ENCODE results near the gene OR4K13.

OR4K13 gene

DNA sequence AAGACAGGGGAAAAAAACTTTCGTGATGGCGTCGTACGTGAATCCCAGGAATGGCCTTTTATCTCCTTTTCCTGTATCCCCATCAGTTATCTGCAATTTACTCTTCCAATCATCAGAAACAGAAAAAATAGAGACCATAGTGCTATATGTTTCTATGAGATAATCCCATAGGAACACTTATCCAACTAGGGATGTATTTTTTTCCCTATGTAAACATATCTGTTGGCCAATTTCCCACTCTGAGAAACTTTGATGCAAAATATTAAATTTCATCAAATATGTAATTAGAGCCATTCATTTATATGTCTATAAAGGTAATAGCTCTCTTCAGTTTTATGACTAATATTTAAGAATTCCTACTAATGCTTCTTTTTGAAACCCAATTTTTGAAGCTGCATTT is at the start of gene OR4K13:
TSS of gene OR4K13 (minus strand) at position 101 of the 400 bp plus-strand sequence. CDS start 1,280 bp downstream, outside the sequence.
- no peak for DNase-seq (ENCODE audit: low spot score)

GRCh38 chr14:20059745-20060144 is 23.9 kb upstream of the OR4K13 start, which contains the start of gene OR4L1:
OR4L1 (plus strand) TSS chr14:20060045; CDS start chr14:20060045, 0 bp downstream.
- DNase-seq (ENCODE audit: low spot score): no peak

DNA sequence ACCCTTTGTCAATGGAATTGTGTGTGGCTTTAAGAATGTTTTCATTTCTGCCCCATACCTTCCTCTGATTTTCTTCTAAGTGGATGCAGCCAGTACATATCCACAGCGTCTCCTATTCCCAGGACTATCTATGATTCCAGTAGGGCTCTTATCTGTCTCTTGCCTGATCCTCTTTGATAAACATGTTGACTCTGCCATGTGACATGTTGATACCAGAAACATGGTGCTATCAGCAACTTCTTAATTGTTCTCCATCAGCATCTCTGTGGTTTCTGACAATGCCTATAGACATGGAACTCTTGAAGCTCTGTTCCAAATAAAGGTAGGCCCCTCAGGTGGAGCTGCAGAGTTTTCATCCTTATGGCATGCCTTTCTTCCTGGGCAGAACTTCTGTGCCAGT is 12.4 kb upstream of the OR4K13 start:
- no peak for DNase-seq (ENCODE audit: low spot score)

DNA sequence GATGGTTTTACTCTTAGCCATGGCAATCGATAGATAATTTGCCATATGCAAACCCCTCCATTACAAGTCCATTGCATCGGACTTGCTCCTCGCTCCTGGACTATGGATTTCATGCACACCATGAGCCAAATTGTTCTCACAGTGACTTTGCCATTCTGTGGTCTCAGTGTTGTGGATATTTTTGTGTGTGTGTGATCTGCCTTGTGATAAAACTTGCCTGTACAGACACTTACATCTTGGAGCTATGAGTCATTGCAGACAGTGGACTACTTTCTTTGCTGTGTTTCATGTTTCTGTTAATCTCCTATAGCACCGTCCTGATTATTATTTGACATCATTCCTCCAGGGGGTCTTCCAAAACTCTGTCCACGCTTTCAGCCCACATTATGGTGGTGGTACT is 8.4 kb upstream of the OR4K13 start:
- DNase-seq (ENCODE audit: low spot score): no peak

GRCh38 chr14:20035449-20035848 is 389 bp downstream of the OR4K13 start:
- no peak for DNase-seq (ENCODE audit: low spot score)

GRCh38 chr14:20031058-20031457 is 4.8 kb downstream of the OR4K13 start:
- DNase-seq (ENCODE audit: low spot score): no peak

- no peak for DNase-seq (ENCODE audit: low spot score)
These were observed 16.5 kb downstream of the OR4K13 start, which contains the start of gene OR4K14 for GRCh38 chr14:20019257-20019865. OR4K14 (minus strand) TSS chr14:20019307; CDS start chr14:20015193, 4,114 bp downstream.

DNA sequence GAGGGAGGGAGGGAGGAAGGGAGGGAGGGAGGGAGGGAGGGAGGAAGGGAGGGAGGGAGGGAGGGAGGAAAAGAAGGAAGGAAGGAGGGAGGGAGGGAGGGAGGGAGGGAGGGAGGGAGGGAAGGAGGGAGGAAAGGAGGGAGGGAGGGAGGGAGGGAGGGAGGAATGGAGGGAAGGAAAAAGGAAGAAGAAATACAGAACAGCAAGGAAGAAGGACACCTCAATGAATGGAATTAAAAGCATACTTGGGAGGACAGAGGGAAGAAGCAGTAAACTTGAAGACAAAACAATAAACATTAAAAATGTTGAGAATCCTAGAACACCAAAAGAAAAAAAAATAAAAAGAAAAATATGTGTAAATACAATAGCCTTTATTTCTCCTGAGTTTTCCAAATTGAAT is 27.7 kb downstream of the OR4K13 start:
- no peak for DNase-seq (ENCODE audit: low spot score)

DNA sequence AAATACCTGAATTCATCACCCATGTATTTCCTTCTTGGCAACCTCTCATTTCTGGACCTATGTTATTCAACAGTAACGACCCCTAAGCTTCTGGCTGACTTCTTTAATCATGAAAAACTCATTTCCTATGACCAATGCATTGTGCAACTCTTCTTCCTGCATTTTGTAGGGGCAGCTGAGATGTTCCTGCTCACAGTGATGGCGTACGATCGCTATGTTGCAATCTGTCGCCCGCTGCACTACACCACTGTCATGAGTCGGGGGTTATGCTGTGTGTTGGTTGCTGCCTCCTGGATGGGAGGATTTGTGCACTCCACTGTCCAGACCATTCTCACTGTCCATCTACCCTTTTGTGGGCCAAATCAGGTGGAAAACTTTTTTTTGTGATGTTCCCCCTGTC is 33.5 kb downstream of the OR4K13 start:
- DNase-seq (ENCODE audit: low spot score): no peak

DNA sequence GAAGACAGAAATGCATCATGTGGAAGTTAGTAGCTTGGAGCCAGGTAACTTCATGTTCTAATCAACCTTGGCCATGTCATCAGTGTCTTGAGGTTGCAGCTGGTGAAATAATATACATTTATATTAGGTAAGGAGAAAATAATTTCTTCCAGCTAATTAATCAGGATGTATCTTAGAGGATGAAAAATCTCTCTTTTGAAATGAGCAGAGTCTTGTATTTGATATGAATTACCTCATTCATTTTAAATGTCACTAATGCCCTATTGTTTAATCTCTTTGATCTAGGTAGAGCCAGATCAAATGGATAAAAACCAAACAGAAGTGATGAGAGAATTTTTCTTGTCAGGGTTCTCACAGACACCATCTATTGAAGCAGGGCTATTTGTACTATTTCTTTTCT is 34.0 kb downstream of the OR4K13 start, which contains the start of gene OR4Q2:
TSS of gene OR4Q2 (plus strand) at position 301 of the 400 bp plus-strand sequence.
- no peak for DNase-seq (ENCODE audit: low spot score)

DNA sequence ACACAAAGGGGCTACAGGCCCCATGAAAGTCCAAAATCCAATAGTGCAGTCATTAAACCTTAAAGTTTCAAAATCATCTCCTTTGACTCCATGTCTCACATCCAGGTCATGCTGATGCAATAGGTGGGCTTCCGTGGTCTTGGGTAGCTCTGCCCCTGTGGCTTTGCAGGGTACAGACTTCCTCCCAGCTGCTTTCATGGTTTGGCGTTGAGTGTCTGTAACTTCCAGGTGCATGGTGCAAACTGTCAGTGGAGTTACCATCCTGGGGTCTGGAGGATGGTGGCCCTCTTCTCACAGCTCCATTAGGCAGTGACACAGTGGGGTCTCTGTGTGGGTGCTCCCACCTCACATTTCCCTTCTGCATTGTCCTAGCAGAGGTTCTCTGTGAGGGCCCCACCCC is 42.4 kb downstream of the OR4K13 start:
- no peak for DNase-seq (ENCODE audit: low spot score)
